GM19035 (cell line): ENCODE measurements around the gene RHOH.
"Not testable (repeated sequence)": the region's sequence is repeated elsewhere in the genome, so short reads cannot be mapped to it uniquely, and the experiment has no call there.

ENCODE experiments used
- ATAC-seq: cut with Tn5 transposase; IDR thresholded peaks from one replicate; pipeline ENCODE4 v1.9.1; 2021; ENCODE audit not compliant: unreplicated experiment

The RHOH gene

GRCh38 chr4:40256817-40257216 is 60.0 kb downstream of the RHOH start:
- no peak for ATAC-seq

GRCh38 chr4:40258627-40259026 is 61.8 kb downstream of the RHOH start:
- ATAC-seq, result no peak

GRCh38 chr4:40261231-40262076 is 64.6 kb downstream of the RHOH start:
- ATAC-seq, result no peak

GRCh38 chr4:40262077-40262528 is 65.3 kb downstream of the RHOH start:
- ATAC-seq, result no peak

- ATAC-seq, result no peak
Observed at GRCh38 chr4:40262861-40263260, 66.0 kb downstream of the RHOH start.

GRCh38 chr4:40264497-40264896 is 67.7 kb downstream of the RHOH start:
- no peak for ATAC-seq

GRCh38 chr4:40264995-40265909 is 68.4 kb downstream of the RHOH start:
- no peak for ATAC-seq

GRCh38 chr4:40265910-40266274 is 69.1 kb downstream of the RHOH start:
- ATAC-seq, result no peak

- no peak for ATAC-seq
Observed at GRCh38 chr4:40269133-40269532, 72.3 kb downstream of the RHOH start.

GRCh38 chr4:40270609-40271008 is 73.8 kb downstream of the RHOH start:
- ATAC-seq, result no peak

- ATAC-seq, result no peak
Observed at GRCh38 chr4:40275065-40275730, 78.4 kb downstream of the RHOH start.

- ATAC-seq, result no peak
Observed at GRCh38 chr4:40276546-40276945, 79.7 kb downstream of the RHOH start.

GRCh38 chr4:40280586-40280985 is 83.8 kb downstream of the RHOH start:
- no peak for ATAC-seq

GRCh38 chr4:40281099-40281498 is 84.3 kb downstream of the RHOH start:
- ATAC-seq, result no peak

- ATAC-seq, result no peak
Observed at GRCh38 chr4:40281913-40282312, 85.1 kb downstream of the RHOH start.

GRCh38 chr4:40282857-40283256 is 86.0 kb downstream of the RHOH start:
- not testable (repeated sequence) for ATAC-seq

GRCh38 chr4:40283413-40283812 is 86.6 kb downstream of the RHOH start:
- no peak for ATAC-seq

GRCh38 chr4:40283968-40284367 is 87.1 kb downstream of the RHOH start:
- ATAC-seq, result no peak

- ATAC-seq, result no peak
Observed at GRCh38 chr4:40285692-40286091, 88.9 kb downstream of the RHOH start.

- ATAC-seq, result no peak
Observed at GRCh38 chr4:40288566-40288965, 91.7 kb downstream of the RHOH start.
